ENCODE results near the gene SMIM36. TPM values are rescaled to one million over a fixed set of nuclear protein-coding genes. Genes with fewer than 3 reads are reported as not detected.

The SMIM36 gene
- total and polyA plus RNA-seq, 10 of the 15 experiments (the other 5 are each of a cell fraction or from before 2014, with no cell fraction given) = not detected

DNA sequence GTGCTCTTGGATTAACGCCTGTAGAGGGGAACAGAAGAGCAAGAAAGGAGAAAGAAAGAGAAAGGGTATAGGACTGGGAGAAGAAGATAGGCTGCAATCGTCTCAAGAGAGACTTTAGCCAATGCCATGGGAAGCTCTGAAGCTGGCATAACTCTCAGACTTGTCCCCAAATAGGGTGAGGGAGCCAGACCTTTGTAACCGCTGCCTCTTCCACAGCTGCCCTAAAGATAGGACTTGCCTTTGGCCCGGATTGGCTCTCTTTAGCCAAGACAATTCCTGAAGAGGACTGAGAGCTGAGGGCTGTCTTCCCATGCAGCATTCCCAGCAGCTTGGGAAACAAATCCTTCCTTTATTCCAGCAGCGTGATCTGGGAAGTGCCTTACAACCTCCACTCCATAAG lies 68.8 kb downstream of the SMIM36 start:
- Histone ChIP-seq H2AFZ (ENCODE audit: control insufficient read depth, low read depth, low read length) (no peak overlapping the region), H3K4me3 (no peak overlapping the region), H3K27me3 (replicated peaks in 1 of 2; ENCODE audit: control insufficient read depth in 2 of 2, insufficient read depth in 2 of 2, low read length in 1 of 2) (no peaks in the 10 kb centered on the region), H4K20me1 (ENCODE audit: control insufficient read depth, insufficient read depth) (no peaks in the 10 kb centered on the region), H3K27ac (ENCODE audit: control insufficient read depth, insufficient read depth) (no peak overlapping the region), H3K4me1 (ENCODE audit: control insufficient read depth, insufficient read depth, low read length) (peaks cover 17% of the 10 kb centered on the region), H3K79me2 (ENCODE audit: control insufficient read depth, insufficient read depth, low read length) (no peaks in the 10 kb centered on the region), H3K9me3 (replicated peaks; ENCODE audit: control insufficient read depth, insufficient read depth, low read length) (no peaks in the 10 kb centered on the region), H3K4me2 (ENCODE audit: control insufficient read depth, insufficient read depth) (no peak overlapping the region), H3K9ac (ENCODE audit: control insufficient read depth, insufficient read depth, low read length) (no peak overlapping the region), H3K36me3 (ENCODE audit: control insufficient read depth in 2 of 2, insufficient read depth in 2 of 2, low read length in 1 of 2) (no peaks in the 10 kb centered on the region)
- ChIA-PET SMC1A (ENCODE audit: uncharacterized antibody, unreplicated experiment) (interaction anchor here (0.8 to 17.7 kb wide), 7 partner anchors 8 to 23 kb away, joined by 3 to 359 read pairs (median 5); partner anchors contain the start of gene MMD), POLR2A (interaction anchor here (0.7 to 1.7 kb wide), 4 partner anchors 9 to 974 kb away, joined by 3 to 4 read pairs (median 3); partner anchors contain the start of gene MMD), CTCF (interaction anchor here (0.8 to 0.9 kb wide), 2 partner anchors 68 to 86 kb away, joined by 3 to 4 read pairs; no protein-coding TSS in a partner anchor), RAD21 (ENCODE audit: unreplicated experiment) (interaction anchor here (0.9 to 2.0 kb wide), 7 partner anchors 10 to 72 kb away, joined by 3 to 9 read pairs (median 4); no protein-coding TSS in a partner anchor)
- no peak for ATAC-seq
- WGBS (ENCODE audit: insufficient coverage, insufficient replicate concordance, low lambda C conversion rate, missing lambda C conversion rate) = 63% methylated on average over 5 of the region's 5 CpGs
- no peak for DNase-seq (ENCODE audit: low read depth, low spot score)
- intact Hi-C loops (cut with micrococcal nuclease; ENCODE audit: unreplicated experiment) = no loop called here
- in situ Hi-C loops (cut with MboI) = no loop called here
- no peak for FAIRE-seq
- BruUV-seq (replicated peaks) = no TSS peak
- no peak for TF ChIP-seq TBL1XR1 (IDR thresholded peaks at IDR 0.05; ENCODE audit: low read depth, low read length)

DNA sequence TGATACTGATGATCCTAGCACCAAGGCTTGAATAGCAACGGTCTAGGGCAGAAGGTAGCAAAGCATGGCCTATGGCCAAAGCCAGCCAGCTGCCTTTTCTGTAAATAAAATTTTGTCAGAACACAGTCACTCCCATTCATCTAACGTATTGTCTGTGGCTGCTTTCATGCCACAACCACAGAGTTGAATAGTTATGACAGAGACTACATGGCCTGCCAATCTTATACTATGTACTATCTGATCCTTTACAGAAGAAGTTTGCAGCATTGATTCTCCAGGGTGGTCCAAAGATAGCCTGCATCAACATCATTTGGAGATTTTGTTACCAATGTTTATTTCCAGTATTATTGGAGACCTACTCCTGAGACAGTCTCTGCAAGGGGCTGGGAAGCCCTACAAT lies 69.7 kb downstream of the SMIM36 start:
- SMC1A ChIA-PET (ENCODE audit: uncharacterized antibody, unreplicated experiment) = interaction anchor here (0.6 to 17.7 kb wide), 7 partner anchors 10 to 1438 kb away, joined by 3 to 359 read pairs (median 7); partner anchors contain the start of gene MMD
- DNase-seq (ENCODE audit: low read depth, low spot score) (no peak), ATAC-seq (peak; percentile 51), FAIRE-seq (no peak)
- BruUV-seq (replicated peaks) = no TSS peak
- POLR2A ChIA-PET = interaction anchor here (1.0 to 1.7 kb wide), 4 partner anchors 8 to 20 kb away, joined by 3 to 4 read pairs (median 3); partner anchors contain the start of gene MMD
- H3K27me3 ChIP-seq (replicated peaks in 1 of 2; ENCODE audit: control insufficient read depth in 2 of 2, insufficient read depth in 2 of 2, low read length in 1 of 2) = no peaks in the 10 kb centered on the region
- H3K36me3 ChIP-seq (ENCODE audit: control insufficient read depth in 2 of 2, insufficient read depth in 2 of 2, low read length in 1 of 2) = no peaks in the 10 kb centered on the region
- no peaks in the 10 kb centered on the region for H3K79me2 ChIP-seq (ENCODE audit: control insufficient read depth, insufficient read depth, low read length)
- RAD21 ChIA-PET (ENCODE audit: unreplicated experiment) = interaction anchor here (1.2 to 2.0 kb wide), 4 partner anchors 16 to 24 kb away, joined by 3 to 9 read pairs (median 4); no protein-coding TSS in a partner anchor
- H4K20me1 ChIP-seq (ENCODE audit: control insufficient read depth, insufficient read depth) = no peaks in the 10 kb centered on the region
- WGBS (ENCODE audit: insufficient coverage, insufficient replicate concordance, low lambda C conversion rate, missing lambda C conversion rate) = 6% methylated on average over 2 of the region's 2 CpGs
- intact Hi-C loops (cut with micrococcal nuclease; ENCODE audit: unreplicated experiment) = no loop called here
- in situ Hi-C loops (cut with MboI) = no loop called here
- TF ChIP-seq CEBPB (IDR thresholded peaks at IDR 0.05; ENCODE audit: borderline replicate concordance in 1 of 2, low read depth in 2 of 2, low read length in 2 of 2) = no peak
- TF ChIP-seq EGR1 (IDR thresholded peaks at IDR 0.05; ENCODE audit: borderline replicate concordance in 1 of 2, low read depth in 2 of 2, low read length in 2 of 2) = no peak
- TF ChIP-seq, protein P1, sequence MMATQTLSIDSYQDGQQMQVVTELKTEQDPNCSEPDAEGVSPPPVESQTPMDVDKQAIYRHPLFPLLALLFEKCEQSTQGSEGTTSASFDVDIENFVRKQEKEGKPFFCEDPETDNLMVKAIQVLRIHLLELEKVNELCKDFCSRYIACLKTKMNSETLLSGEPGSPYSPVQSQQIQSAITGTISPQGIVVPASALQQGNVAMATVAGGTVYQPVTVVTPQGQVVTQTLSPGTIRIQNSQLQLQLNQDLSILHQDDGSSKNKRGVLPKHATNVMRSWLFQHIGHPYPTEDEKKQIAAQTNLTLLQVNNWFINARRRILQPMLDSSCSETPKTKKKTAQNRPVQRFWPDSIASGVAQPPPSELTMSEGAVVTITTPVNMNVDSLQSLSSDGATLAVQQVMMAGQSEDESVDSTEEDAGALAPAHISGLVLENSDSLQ (IDR thresholded peaks at IDR 0.05) = peak; percentile 91
- TF ChIP-seq RUNX3 (IDR thresholded peaks at IDR 0.05; ENCODE audit: low read length) = peak; percentile 58
- TF ChIP-seq, protein P2, sequence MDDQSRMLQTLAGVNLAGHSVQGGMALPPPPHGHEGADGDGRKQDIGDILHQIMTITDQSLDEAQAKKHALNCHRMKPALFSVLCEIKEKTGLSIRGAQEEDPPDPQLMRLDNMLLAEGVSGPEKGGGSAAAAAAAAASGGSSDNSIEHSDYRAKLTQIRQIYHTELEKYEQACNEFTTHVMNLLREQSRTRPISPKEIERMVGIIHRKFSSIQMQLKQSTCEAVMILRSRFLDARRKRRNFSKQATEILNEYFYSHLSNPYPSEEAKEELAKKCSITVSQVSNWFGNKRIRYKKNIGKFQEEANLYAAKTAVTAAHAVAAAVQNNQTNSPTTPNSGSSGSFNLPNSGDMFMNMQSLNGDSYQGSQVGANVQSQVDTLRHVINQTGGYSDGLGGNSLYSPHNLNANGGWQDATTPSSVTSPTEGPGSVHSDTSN (IDR thresholded peaks at IDR 0.05; ENCODE audit: insufficient replicate concordance, low read depth, low read length) = peak; percentile 52
- TF ChIP-seq, protein P3, sequence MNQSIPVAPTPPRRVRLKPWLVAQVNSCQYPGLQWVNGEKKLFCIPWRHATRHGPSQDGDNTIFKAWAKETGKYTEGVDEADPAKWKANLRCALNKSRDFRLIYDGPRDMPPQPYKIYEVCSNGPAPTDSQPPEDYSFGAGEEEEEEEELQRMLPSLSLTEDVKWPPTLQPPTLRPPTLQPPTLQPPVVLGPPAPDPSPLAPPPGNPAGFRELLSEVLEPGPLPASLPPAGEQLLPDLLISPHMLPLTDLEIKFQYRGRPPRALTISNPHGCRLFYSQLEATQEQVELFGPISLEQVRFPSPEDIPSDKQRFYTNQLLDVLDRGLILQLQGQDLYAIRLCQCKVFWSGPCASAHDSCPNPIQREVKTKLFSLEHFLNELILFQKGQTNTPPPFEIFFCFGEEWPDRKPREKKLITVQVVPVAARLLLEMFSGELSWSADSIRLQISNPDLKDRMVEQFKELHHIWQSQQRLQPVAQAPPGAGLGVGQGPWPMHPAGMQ (IDR thresholded peaks at IDR 0.05; ENCODE audit: borderline replicate concordance) = no peak
- no peaks in the 10 kb centered on the region for H3K9me3 ChIP-seq (replicated peaks; ENCODE audit: control insufficient read depth, insufficient read depth, low read length)
- no peak overlapping the region for H3K4me2 ChIP-seq (ENCODE audit: control insufficient read depth, insufficient read depth)
- CTCF ChIA-PET = interaction anchor here (0.9 to 1.9 kb wide), 3 partner anchors 21 to 294 kb away, joined by 3 to 5 read pairs (median 3); no protein-coding TSS in a partner anchor
- H3K4me3 ChIP-seq = no peak overlapping the region
- H3K9ac ChIP-seq (ENCODE audit: control insufficient read depth, insufficient read depth, low read length) = no peak overlapping the region
- H3K27ac ChIP-seq (ENCODE audit: control insufficient read depth, insufficient read depth) = no peak overlapping the region
- peak overlapping the region; percentile 29; the same call in 1 of the 2 replicates for H2AFZ ChIP-seq (ENCODE audit: control insufficient read depth, low read depth, low read length)
- H3K4me1 ChIP-seq (ENCODE audit: control insufficient read depth, insufficient read depth, low read length) = peaks cover 20% of the 10 kb centered on the region
